GM10248 (cell line): ENCODE measurements around the gene PDE4D.

ENCODE experiments used
- CTCF ChIA-PET: fragments of 300-600 bp; sonication (Branson Sonifier 250); formaldehyde crosslinking; extraction: SDS; loops from one replicate; lab custom pipeline; 2021; ENCODE audit warnings: antibody characterized with exemption; lab: Yijun Ruan, JAX
- POLR2A ChIA-PET: fragments of 350-650 bp; sonication (Branson Sonifier 250); formaldehyde crosslinking; extraction: SDS; loops from one replicate; lab custom pipeline; 2020; ENCODE audit warnings: antibody characterized with exemption; lab: Yijun Ruan, JAX
- DNase-seq: peaks from one replicate; pipeline ENCODE4 v3.0.0; 2012; ENCODE audit errors: extremely low spot score
- TF ChIP-seq, protein P1 (sequence below): IDR thresholded peaks from 2 replicates; pipeline ENCODE4 v1.5.1; 2012; ENCODE audit warnings: mild to moderate bottlenecking, low read depth; ENCODE audit errors: extremely low read depth, missing control alignments, control extremely low read depth

The PDE4D gene

DNA sequence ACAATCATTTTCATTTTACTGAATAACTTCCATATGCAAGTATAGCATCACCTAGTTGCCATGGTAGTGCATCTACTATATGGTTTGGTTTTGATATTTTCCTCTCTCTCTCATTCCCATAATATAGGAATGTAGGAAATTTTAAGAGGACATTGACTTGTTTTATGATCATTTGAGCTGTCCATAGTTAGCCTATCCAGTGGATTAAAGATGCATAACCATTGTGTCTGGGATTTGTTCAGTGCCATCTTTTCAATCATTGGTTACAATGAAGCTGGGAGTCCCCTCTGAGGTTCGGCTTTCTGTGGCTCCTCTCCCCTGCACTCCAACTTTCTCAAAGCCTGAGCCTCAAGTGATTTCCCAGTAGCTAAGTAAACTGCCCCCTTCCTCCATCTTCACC is 852.2 kb downstream of the PDE4D start:
- POLR2A ChIA-PET: no interaction called here
- no peak for DNase-seq
- TF ChIP-seq, protein P1, sequence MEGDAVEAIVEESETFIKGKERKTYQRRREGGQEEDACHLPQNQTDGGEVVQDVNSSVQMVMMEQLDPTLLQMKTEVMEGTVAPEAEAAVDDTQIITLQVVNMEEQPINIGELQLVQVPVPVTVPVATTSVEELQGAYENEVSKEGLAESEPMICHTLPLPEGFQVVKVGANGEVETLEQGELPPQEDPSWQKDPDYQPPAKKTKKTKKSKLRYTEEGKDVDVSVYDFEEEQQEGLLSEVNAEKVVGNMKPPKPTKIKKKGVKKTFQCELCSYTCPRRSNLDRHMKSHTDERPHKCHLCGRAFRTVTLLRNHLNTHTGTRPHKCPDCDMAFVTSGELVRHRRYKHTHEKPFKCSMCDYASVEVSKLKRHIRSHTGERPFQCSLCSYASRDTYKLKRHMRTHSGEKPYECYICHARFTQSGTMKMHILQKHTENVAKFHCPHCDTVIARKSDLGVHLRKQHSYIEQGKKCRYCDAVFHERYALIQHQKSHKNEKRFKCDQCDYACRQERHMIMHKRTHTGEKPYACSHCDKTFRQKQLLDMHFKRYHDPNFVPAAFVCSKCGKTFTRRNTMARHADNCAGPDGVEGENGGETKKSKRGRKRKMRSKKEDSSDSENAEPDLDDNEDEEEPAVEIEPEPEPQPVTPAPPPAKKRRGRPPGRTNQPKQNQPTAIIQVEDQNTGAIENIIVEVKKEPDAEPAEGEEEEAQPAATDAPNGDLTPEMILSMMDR: no peak
- CTCF ChIA-PET: interaction anchor here (1.5 to 1.7 kb wide), 2 partner anchors 148 to 155 kb away, joined by 4 to 6 read pairs; no protein-coding TSS in a partner anchor

DNA sequence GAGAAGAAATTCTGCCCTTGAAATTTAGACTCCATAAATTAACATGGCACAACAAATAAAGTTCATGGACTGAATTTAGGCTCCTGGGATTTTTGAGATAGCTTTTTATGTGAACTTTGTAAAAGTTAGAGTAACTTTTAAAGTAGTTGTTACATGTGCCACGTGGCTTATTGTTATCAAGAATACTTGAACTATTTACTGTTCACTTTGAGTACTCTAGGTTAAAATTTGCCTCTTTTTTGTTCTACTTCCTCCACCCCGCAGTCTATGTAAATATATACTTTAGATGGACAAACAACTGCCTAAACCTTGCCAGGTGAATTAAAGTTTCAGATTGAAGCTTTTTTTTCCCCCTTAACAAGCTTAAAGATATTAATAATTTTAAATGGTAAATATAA is 852.7 kb downstream of the PDE4D start:
- DNase-seq: no peak
- POLR2A ChIA-PET: no interaction called here
- TF ChIP-seq, protein P1: no peak
- CTCF ChIA-PET: interaction anchor here (1.7 kb wide), 1 partner anchor 154 kb away, joined by 4 read pairs; no protein-coding TSS in a partner anchor

DNA sequence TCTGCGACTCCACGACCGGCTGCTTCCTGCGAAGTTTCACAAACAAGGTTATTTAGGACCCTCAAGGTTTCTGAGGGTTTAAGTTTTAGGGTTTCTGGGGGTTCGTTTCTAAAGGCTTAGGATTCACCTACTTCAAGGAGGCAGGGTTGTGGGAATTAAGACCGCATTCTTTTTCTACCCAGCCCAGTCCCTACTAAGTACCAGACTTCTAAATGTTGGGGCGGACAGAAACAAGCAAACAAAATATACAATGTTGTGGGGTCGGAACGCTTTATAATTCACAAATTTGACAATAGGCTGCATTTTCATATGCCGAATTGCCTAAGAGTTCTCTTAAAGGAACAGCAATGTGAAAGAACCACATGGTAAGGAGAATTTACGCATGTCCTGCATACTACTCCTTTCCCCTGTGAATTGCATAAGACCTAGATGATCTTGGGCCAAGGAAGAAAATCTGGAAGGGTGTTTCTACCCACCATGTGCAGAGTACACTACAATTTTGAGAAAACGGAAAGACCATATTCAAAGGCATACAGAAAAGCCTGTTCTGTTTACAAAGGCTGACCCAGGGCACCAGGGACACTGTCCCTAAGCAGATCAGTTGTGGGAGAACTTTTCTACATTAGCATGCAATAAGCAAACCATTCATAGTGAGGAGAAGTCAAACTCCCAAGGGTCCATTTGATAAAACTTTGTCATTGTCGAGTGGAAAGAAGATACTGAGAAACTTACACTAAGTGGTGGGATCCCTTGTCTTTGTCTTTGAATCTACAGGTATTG is 853.3 kb downstream of the PDE4D start:
- ChIA-PET POLR2A (no interaction called here), CTCF (interaction anchor here (1.7 kb wide), 1 partner anchor 154 kb away, joined by 4 read pairs; no protein-coding TSS in a partner anchor)
- peak; percentile 15 for DNase-seq
- TF ChIP-seq, protein P1: no peak

DNA sequence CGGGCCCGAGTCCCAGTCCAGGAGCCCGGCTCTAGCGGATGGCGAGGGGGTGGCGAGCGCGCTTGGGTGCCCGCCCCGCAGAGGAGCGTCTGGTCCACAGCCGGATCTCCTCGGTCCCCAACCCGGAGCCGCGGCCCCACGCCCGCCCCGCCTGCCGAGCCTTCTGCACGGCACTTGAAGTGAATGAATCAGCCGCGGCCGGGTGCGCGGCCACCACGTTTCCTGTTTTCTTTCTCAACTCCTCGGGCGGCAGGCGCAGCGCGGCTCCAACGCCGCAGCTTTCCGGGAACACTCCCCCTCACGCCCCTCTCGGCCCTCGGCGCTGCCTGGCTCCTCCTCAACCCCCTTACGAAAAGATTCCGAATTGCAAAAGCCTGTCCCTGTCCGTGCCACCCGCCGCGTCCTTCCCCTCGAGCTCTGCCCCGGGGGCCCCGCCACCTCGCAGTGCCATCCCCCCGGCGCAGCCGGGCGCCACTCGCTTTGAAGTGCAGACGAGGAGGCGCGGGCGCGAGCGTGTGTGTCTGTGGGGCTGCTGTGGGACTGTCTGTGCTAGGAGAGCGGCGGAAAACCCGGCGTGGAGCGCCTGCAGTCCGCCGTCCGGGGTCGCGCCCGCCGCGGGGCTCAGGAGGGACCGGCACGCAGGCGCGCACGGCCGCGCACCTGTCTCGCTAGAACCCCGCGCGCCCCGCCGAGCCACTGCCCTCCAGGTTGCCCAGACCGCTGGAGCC is 854.1 kb downstream of the PDE4D start:
- TF ChIP-seq, protein P1: no peak
- ChIA-PET POLR2A (no interaction called here), CTCF (interaction anchor here (0.9 kb wide), 1 partner anchor 142 kb away, joined by 3 read pairs; no protein-coding TSS in a partner anchor)
- DNase-seq: peak; percentile 67

DNA sequence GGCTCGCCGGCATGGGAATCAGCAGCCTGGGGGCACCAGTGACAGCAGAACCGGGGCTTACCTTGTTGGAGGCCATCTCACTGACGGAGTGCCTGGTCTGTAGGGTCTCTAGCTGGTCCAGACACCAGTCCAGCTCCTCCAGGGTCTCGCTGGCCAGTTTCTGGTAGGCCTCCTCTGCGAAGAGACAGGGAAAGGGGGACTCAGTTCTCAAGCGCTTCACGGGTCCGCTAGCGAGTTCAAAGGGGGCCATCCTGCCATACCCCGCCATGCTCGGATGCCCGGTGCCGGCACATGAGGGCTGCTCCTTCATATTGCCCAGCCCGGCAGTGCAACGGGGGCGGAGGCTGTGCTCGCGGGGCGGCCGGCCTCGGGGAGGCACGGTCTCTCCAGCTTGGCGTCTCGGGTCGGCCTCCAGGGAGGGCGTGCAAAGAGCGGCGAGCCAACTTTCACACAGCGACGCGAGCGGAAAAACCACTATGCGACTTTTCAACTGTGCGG is 854.7 kb downstream of the PDE4D start:
- CTCF ChIA-PET: interaction anchor here (0.9 kb wide), 1 partner anchor 142 kb away, joined by 3 read pairs; no protein-coding TSS in a partner anchor
- DNase-seq: no peak
- POLR2A ChIA-PET: no interaction called here
- TF ChIP-seq, protein P1: peak; percentile 12

DNA sequence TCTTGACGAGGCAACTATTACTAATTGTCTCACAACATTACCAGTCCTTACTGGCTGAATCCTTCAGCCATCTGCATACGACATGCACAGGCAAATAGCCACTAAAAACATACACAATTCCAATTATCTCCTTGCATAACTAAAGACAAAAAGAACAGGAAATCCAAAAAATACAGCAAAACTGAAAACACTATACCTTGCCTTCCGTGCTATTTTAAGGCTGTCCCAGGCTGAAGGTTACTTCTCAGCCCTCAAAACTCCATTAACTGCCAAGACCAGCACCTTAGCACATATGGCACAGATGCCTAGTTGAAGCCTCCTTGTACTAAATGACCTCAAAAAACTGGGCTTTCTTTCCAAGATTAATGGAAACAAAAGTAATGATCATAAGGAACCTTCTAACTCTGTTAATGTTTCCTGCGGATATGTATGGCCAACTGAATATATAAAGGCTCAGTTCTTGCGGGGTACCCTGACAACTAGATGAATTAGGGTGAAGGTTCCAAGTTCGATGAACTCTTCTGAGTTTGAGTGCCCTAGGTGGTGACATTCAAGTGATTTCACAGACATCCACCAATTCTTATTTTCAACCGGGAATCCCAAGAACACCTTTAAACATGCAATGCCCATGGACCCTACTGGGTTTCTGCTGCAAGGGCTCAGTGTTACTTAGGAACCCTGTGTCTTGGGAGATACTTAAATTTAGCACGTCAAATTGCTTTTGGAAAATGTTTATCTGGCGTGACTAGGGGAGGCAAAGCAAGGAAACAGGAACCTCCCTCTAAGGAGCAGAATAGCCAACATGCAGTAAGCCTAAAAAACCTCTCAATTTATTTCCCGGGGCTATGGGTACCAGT is 855.4 kb downstream of the PDE4D start:
- DNase-seq: no peak
- TF ChIP-seq, protein P1: no peak
- ChIA-PET POLR2A (no interaction called here), CTCF (interaction anchor here (0.9 to 1.0 kb wide), 2 partner anchors 19 to 143 kb away, joined by 3 read pairs; no protein-coding TSS in a partner anchor)
